Measurements from ENCODE around the gene CRB1.
"Not testable (repeated sequence)": the region's sequence is repeated elsewhere in the genome, so short reads cannot be mapped to it uniquely, and the experiment has no call there.

CRB1 gene

DNA sequence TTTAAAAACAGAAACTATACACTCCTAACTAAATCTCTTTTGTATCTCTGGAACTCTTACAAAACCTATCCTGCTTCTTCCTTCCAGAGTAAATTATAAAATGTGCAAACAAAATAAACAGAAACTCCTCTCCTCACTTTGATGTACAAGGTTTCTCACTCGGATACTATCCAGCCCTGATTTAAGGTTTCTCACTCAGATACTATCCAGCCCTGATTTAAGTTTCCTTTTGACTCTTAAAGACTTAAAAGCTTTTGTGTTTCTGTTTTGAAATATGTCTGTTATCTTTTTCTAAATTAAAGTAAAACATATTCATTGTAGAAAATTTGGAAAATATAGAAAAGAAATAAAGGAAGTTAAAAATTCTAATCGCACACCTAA is 132.5 kb downstream of the CRB1 start:
- no peak overlapping the region for H3K27ac ChIP-seq (ENCODE audit: low read depth, low read length)
- no peaks in the 10 kb centered on the region for H3K27me3 ChIP-seq (ENCODE audit: control insufficient read depth, insufficient read depth, low read length)
- H3K4me1 ChIP-seq (ENCODE audit: control insufficient read depth, insufficient read depth, low read length), result no peaks in the 10 kb centered on the region
- no peak overlapping the region for H3K9ac ChIP-seq (ENCODE audit: low read length)
- H3K36me3 ChIP-seq (ENCODE audit: control insufficient read depth, insufficient read depth, low read length), result no peaks in the 10 kb centered on the region
- peaks cover 15% of the 10 kb centered on the region; the same call in 1 of the 2 replicates for H3K9me3 ChIP-seq (ENCODE audit: control insufficient read depth, insufficient read depth, low read depth, low read length)
- H3K4me3 ChIP-seq (ENCODE audit: low read depth, low read length), result no peak overlapping the region

DNA sequence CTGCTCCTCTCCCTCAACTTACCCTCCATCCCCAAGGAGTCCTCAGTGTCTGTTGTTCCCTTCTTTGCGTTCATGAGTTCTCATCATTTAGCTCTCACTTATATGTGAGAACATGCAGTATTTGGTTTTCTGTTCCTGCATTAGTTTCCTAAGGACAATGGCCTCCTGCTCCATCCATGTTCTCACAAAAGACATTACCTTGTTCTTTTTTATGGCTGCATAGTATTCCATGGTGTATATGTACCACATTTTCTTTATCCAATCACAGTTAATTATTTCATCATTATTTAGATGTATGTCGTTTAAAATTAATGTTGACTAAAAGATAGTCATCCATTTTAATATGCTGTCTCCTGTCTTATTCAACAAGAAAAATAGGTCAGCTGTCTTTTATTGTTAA is 134.1 kb downstream of the CRB1 start:
- no peak overlapping the region for H3K9ac ChIP-seq (ENCODE audit: low read length)

DNA sequence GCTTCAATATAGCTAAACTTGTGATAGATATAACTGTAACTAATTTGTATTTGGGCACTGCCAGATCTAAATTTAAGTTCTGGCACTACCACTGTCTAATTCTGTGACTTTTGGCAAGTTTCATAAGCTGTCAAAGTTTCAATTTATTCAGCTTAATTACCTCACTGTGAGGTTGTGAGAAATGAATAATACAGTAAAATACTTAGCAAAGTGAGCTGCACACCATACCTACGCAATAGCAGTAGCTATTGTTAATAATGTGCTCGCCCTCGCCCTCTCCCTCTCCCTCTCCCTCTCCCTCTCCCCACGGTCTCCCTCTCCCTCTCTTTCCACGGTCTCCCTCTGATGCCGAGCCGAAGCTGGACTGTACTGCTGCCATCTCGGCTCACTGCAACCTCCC is 136.7 kb downstream of the CRB1 start:
- H3K4me3 ChIP-seq (ENCODE audit: low read depth, low read length); H3K27me3 ChIP-seq (ENCODE audit: control insufficient read depth, insufficient read depth, low read length); H3K4me1 ChIP-seq (ENCODE audit: control insufficient read depth, insufficient read depth, low read length); H3K36me3 ChIP-seq (ENCODE audit: control insufficient read depth, insufficient read depth, low read length); H3K9ac ChIP-seq (ENCODE audit: low read length); H3K27ac ChIP-seq (ENCODE audit: low read depth, low read length): not testable (repeated sequence)
- peaks cover 15% of the 10 kb centered on the region; the same call in 1 of the 2 replicates for H3K9me3 ChIP-seq (ENCODE audit: control insufficient read depth, insufficient read depth, low read depth, low read length)

More for the DNA sequence above, 134.1 kb downstream of the CRB1 start:
- Histone ChIP-seq H3K9me3 (ENCODE audit: control insufficient read depth, insufficient read depth, low read depth, low read length) (peaks cover 15% of the 10 kb centered on the region; the same call in 1 of the 2 replicates), H3K4me3 (ENCODE audit: low read depth, low read length) (no peak overlapping the region), H3K36me3 (ENCODE audit: control insufficient read depth, insufficient read depth, low read length) (no peaks in the 10 kb centered on the region), H3K27ac (ENCODE audit: low read depth, low read length) (no peak overlapping the region), H3K27me3 (ENCODE audit: control insufficient read depth, insufficient read depth, low read length) (no peaks in the 10 kb centered on the region), H3K4me1 (ENCODE audit: control insufficient read depth, insufficient read depth, low read length) (no peaks in the 10 kb centered on the region)

DNA sequence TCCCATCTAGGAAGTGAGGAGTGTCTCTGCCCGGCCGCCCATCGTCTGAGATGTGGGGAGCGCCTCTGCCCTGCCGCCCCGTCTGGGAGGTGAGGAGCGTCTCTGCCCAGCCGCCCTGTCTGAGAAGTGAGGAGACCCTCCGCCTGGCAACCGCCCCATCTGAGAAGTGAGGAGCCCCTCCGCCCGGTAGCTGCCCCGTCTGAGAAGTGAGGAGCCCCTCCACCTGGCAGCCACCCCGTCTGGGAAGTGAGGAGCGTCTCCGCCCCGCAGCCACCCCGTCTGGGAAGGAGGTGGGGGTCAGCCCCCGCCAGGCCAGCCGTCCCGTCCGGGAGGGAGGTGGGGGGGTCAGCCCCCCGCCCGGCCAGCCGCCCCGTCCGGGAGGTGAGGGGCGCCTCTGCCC is 137.6 kb downstream of the CRB1 start:
- H3K9ac ChIP-seq (ENCODE audit: low read length); H3K36me3 ChIP-seq (ENCODE audit: control insufficient read depth, insufficient read depth, low read length); H3K27ac ChIP-seq (ENCODE audit: low read depth, low read length); H3K4me3 ChIP-seq (ENCODE audit: low read depth, low read length); H3K27me3 ChIP-seq (ENCODE audit: control insufficient read depth, insufficient read depth, low read length); H3K4me1 ChIP-seq (ENCODE audit: control insufficient read depth, insufficient read depth, low read length): not testable (repeated sequence)
- peaks cover 15% of the 10 kb centered on the region; the same call in 1 of the 2 replicates for H3K9me3 ChIP-seq (ENCODE audit: control insufficient read depth, insufficient read depth, low read depth, low read length)

DNA sequence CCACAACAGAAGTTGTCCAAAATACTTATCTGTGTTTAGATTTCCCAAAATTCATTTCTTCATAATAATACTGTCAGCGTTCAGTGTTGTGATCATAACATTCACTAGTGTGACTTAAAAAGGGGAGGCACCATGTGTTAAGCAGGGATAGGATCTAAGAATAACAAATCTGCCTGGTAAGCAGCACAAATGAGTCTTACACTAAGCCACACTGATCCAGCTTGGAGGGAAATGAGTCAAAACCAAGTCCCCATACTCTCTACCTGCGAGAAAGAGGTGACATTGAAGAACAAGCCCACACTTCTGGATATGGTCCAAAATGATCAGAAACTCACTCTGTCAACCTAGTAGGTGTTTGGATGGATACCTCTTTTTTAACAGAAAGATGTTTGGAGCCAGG is 145.5 kb downstream of the CRB1 start:
- Histone ChIP-seq H3K4me1 (ENCODE audit: control insufficient read depth, insufficient read depth, low read length) (no peaks in the 10 kb centered on the region), H3K4me3 (ENCODE audit: low read depth, low read length) (no peak overlapping the region), H3K36me3 (ENCODE audit: control insufficient read depth, insufficient read depth, low read length) (no peaks in the 10 kb centered on the region), H3K9me3 (ENCODE audit: control insufficient read depth, insufficient read depth, low read depth, low read length) (no peaks in the 10 kb centered on the region), H3K9ac (ENCODE audit: low read length) (no peak overlapping the region), H3K27ac (ENCODE audit: low read depth, low read length) (no peak overlapping the region), H3K27me3 (ENCODE audit: control insufficient read depth, insufficient read depth, low read length) (no peaks in the 10 kb centered on the region)

DNA sequence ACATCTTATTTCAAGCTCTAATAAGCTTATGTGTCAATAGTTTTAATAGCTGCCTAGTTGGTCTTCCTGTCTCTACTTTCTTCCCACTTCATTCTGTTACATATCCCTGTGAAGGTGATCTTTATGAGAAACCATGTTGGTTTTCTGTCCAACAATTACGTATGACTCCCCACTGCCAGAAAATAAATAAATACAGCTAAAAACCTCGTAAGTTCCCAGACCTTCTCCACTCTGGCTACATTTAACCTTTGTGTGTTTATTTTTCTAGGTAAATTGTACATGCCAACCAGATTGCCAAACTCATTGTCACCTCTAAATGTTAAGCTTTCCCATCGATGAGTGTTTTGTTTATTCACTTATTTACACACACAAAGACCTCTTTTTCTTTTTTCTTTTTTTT is 147.2 kb downstream of the CRB1 start:
- Histone ChIP-seq H3K9me3 (ENCODE audit: control insufficient read depth, insufficient read depth, low read depth, low read length) (no peaks in the 10 kb centered on the region), H3K36me3 (ENCODE audit: control insufficient read depth, insufficient read depth, low read length) (no peaks in the 10 kb centered on the region), H3K4me3 (ENCODE audit: low read depth, low read length) (no peak overlapping the region), H3K4me1 (ENCODE audit: control insufficient read depth, insufficient read depth, low read length) (no peaks in the 10 kb centered on the region), H3K9ac (ENCODE audit: low read length) (no peak overlapping the region), H3K27me3 (ENCODE audit: control insufficient read depth, insufficient read depth, low read length) (no peaks in the 10 kb centered on the region), H3K27ac (ENCODE audit: low read depth, low read length) (no peak overlapping the region)

DNA sequence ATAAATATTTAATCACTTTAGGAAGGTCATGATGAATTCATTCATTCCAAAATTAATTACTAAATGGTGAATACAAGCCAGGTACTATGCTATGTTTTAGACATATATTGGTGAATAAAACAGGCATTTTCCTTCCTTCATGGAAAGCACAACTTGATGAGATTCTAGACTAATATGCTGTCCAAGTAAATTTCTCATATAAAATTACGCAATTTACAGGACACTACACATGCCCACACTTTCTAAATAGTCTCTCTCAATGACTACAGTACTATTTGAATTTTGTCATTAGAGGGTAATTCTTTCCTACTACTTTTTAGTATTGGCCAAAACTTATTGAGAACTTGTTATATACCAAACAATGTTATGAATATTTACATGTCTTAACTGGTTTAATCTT is 150.6 kb downstream of the CRB1 start:
- H3K4me3 ChIP-seq (ENCODE audit: low read depth, low read length), result no peak overlapping the region
- H3K27ac ChIP-seq (ENCODE audit: low read depth, low read length), result no peak overlapping the region
- H3K9me3 ChIP-seq (ENCODE audit: control insufficient read depth, insufficient read depth, low read depth, low read length), result no peaks in the 10 kb centered on the region
- no peaks in the 10 kb centered on the region for H3K27me3 ChIP-seq (ENCODE audit: control insufficient read depth, insufficient read depth, low read length)
- H3K4me1 ChIP-seq (ENCODE audit: control insufficient read depth, insufficient read depth, low read length), result no peaks in the 10 kb centered on the region
- no peaks in the 10 kb centered on the region for H3K36me3 ChIP-seq (ENCODE audit: control insufficient read depth, insufficient read depth, low read length)
- H3K9ac ChIP-seq (ENCODE audit: low read length), result no peak overlapping the region

DNA sequence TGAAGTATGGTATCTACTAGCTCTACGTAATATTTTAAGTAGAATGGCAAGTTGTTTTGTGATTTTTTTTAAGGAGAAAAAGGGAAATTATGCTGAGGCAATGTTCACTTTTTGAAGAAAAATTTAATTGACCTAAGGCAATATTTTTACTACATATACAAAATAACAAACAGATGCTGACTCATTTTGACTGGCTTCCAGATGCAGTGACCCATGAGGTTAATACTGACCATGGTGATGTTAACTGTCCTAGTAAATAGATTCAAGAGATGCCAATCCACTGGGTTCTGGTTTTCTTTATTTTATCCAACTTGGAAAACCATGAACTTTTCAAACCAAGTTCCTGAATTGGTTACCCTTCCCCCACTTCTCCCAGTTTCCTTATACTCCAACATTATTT is 154.9 kb downstream of the CRB1 start:
- H3K27ac ChIP-seq (ENCODE audit: low read depth, low read length), result no peak overlapping the region
- H3K9me3 ChIP-seq (ENCODE audit: control insufficient read depth, insufficient read depth, low read depth, low read length), result no peaks in the 10 kb centered on the region
- no peaks in the 10 kb centered on the region for H3K36me3 ChIP-seq (ENCODE audit: control insufficient read depth, insufficient read depth, low read length)
- no peak overlapping the region for H3K4me3 ChIP-seq (ENCODE audit: low read depth, low read length)
- H3K9ac ChIP-seq (ENCODE audit: low read length), result no peak overlapping the region
- no peaks in the 10 kb centered on the region for H3K4me1 ChIP-seq (ENCODE audit: control insufficient read depth, insufficient read depth, low read length)
- no peaks in the 10 kb centered on the region for H3K27me3 ChIP-seq (ENCODE audit: control insufficient read depth, insufficient read depth, low read length)

DNA sequence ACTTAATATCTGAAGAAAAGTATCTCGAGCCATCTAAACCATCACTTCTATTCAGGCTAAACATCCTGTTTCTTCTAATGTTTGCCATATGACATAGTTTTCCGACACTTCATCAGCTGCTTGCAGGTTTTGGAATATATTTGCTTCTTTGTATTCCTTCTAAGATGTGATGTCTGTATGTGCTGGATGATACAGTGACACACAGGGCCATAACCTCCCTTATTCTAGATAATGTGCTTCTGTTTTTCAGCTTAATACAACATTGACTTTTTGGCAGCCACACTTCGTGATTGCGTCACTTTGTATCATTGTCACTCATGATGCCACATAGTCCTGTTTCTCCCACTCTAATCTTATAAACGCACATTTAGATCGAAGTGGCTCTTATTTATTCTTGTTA is 156.3 kb downstream of the CRB1 start:
- no peak overlapping the region for H3K9ac ChIP-seq (ENCODE audit: low read length)
- H3K36me3 ChIP-seq (ENCODE audit: control insufficient read depth, insufficient read depth, low read length), result no peaks in the 10 kb centered on the region
- no peak overlapping the region for H3K27ac ChIP-seq (ENCODE audit: low read depth, low read length)
- peaks cover 4% of the 10 kb centered on the region; the same call in 1 of the 2 replicates for H3K4me1 ChIP-seq (ENCODE audit: control insufficient read depth, insufficient read depth, low read length)
- H3K4me3 ChIP-seq (ENCODE audit: low read depth, low read length), result no peak overlapping the region
- no peaks in the 10 kb centered on the region for H3K9me3 ChIP-seq (ENCODE audit: control insufficient read depth, insufficient read depth, low read depth, low read length)
- no peaks in the 10 kb centered on the region for H3K27me3 ChIP-seq (ENCODE audit: control insufficient read depth, insufficient read depth, low read length)

DNA sequence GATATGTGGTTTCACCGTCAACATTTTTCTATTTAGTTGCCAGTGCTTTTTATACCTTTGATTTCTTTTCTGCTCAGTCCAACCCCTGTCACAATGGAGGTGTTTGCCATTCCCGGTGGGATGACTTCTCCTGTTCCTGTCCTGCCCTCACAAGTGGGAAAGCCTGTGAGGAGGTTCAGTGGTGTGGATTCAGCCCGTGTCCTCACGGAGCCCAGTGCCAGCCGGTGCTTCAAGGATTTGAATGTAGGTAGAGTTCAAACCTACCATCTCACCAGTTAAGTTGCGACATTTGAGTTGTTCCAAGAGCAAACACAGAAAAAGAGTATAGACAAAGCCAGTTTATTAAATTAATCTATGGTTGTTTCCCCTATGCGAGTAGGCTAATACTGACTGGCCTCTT is 161.3 kb downstream of the CRB1 start:
- Histone ChIP-seq H3K4me3 (ENCODE audit: low read depth, low read length) (no peak overlapping the region), H3K4me1 (ENCODE audit: control insufficient read depth, insufficient read depth, low read length) (peaks cover 4% of the 10 kb centered on the region; the same call in 1 of the 2 replicates), H3K9ac (ENCODE audit: low read length) (no peak overlapping the region), H3K9me3 (ENCODE audit: control insufficient read depth, insufficient read depth, low read depth, low read length) (no peaks in the 10 kb centered on the region), H3K36me3 (ENCODE audit: control insufficient read depth, insufficient read depth, low read length) (no peaks in the 10 kb centered on the region), H3K27me3 (ENCODE audit: control insufficient read depth, insufficient read depth, low read length) (no peaks in the 10 kb centered on the region), H3K27ac (ENCODE audit: low read depth, low read length) (no peak overlapping the region)

DNA sequence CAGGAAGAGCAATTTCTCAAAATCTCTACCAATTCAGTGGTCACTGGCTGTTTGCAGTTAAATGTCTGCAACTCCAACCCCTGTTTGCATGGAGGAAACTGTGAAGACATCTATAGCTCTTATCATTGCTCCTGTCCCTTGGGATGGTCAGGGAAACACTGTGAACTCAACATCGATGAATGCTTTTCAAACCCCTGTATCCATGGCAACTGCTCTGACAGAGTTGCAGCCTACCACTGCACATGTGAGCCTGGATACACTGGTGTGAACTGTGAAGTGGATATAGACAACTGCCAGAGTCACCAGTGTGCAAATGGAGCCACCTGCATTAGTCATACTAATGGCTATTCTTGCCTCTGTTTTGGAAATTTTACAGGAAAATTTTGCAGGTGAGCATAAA is 167.2 kb downstream of the CRB1 start:
- Histone ChIP-seq H3K9me3 (ENCODE audit: control insufficient read depth, insufficient read depth, low read depth, low read length) (no peaks in the 10 kb centered on the region), H3K4me3 (ENCODE audit: low read depth, low read length) (no peak overlapping the region), H3K27ac (ENCODE audit: low read depth, low read length) (no peak overlapping the region), H3K36me3 (ENCODE audit: control insufficient read depth, insufficient read depth, low read length) (no peaks in the 10 kb centered on the region), H3K27me3 (ENCODE audit: control insufficient read depth, insufficient read depth, low read length) (no peaks in the 10 kb centered on the region), H3K9ac (ENCODE audit: low read length) (no peak overlapping the region), H3K4me1 (ENCODE audit: control insufficient read depth, insufficient read depth, low read length) (peaks cover 30% of the 10 kb centered on the region)

DNA sequence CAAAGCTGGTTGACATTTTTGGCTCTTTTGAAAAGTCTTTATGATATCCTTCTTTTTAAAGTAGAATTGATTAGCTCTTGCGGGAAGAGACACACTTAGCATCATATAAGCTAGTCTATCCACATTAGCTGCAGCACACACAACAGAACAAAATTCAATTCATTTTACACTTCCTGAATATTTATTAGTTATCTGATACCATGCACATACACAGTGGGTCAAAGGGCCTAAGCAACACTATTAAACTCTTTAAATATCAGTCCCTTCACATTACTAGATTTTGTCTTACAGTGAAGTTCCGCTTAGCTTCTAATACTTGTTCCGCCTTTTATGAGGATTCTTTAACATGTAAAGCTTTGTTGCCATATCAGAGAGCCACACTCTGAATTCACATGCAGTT is 169.5 kb downstream of the CRB1 start:
- no peak overlapping the region for H3K27ac ChIP-seq (ENCODE audit: low read depth, low read length)
- H3K4me3 ChIP-seq (ENCODE audit: low read depth, low read length), result no peak overlapping the region

More for the DNA sequence above, 169.5 kb downstream of the CRB1 start:
- Histone ChIP-seq H3K9ac (ENCODE audit: low read length) (no peak overlapping the region), H3K4me1 (ENCODE audit: control insufficient read depth, insufficient read depth, low read length) (peaks cover 47% of the 10 kb centered on the region), H3K36me3 (ENCODE audit: control insufficient read depth, insufficient read depth, low read length) (no peaks in the 10 kb centered on the region), H3K27me3 (ENCODE audit: control insufficient read depth, insufficient read depth, low read length) (no peaks in the 10 kb centered on the region), H3K9me3 (ENCODE audit: control insufficient read depth, insufficient read depth, low read depth, low read length) (no peaks in the 10 kb centered on the region)
